OCI-LY3 (cell line): ENCODE data around the gene INTS6L.

Experiments used
- EZH2phosphoT487 ChIP-seq: fragments of 200-600 bp; shearing (Covaris generic); IDR thresholded peaks from 2 replicates; pipeline ENCODE4 v1.6.1; 2018; ENCODE audit warnings: antibody characterized with exemption, mixed run types, low read depth
- TF ChIP-seq, protein P1 (sequence below): fragments of 200-600, 300-600 bp; sonication (generic); IDR thresholded peaks from 2 replicates; pipeline ENCODE4 v1.5.1; 2014; ENCODE audit warnings: antibody characterized with exemption, low read length, low read depth

DNA sequence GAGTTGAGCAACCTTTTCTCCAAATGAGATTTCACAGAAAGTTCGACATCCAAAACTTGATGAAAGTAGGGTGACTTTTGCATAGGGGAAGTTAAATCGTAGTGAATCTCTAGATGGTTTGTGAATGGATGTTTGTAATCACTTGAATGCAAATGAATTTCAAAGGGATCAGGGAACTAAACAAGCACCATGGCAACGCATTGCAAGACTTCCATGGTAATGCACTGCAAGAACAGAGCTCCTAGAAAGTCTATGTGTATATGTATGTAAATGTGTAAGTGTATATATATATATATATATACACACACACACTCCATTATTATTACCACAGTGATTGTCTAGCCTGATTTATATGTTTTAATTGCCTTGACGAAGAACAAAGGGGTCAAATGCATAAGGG lies 27.3 kb downstream of the INTS6L start:
- TF ChIP-seq, protein P1, sequence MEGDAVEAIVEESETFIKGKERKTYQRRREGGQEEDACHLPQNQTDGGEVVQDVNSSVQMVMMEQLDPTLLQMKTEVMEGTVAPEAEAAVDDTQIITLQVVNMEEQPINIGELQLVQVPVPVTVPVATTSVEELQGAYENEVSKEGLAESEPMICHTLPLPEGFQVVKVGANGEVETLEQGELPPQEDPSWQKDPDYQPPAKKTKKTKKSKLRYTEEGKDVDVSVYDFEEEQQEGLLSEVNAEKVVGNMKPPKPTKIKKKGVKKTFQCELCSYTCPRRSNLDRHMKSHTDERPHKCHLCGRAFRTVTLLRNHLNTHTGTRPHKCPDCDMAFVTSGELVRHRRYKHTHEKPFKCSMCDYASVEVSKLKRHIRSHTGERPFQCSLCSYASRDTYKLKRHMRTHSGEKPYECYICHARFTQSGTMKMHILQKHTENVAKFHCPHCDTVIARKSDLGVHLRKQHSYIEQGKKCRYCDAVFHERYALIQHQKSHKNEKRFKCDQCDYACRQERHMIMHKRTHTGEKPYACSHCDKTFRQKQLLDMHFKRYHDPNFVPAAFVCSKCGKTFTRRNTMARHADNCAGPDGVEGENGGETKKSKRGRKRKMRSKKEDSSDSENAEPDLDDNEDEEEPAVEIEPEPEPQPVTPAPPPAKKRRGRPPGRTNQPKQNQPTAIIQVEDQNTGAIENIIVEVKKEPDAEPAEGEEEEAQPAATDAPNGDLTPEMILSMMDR = no peak
- TF ChIP-seq EZH2phosphoT487 = no peak
